Muscle of arm (tissue), 14 donors: ENCODE results near the gene KCNE2. TPM values are rescaled to one million over a fixed set of nuclear protein-coding genes. Genes with fewer than 3 reads are reported as not detected.

Source experiments
- DNase-seq: peaks from one replicate; pipeline ENCODE4 v3.0.0-alpha.2; 2013
- long read RNA-seq, 11 donors: transcript quantifications; one replicate each; lab custom pipeline, GENCODE V29; 2026
- polyA plus RNA-seq, 12 donors: library from polyadenylated mRNA; unstranded; fragments of 120-200 nt; gene quantifications; one replicate each; pipeline ENCODE4 v1.2.1, GENCODE V29; 2013; ENCODE audit not compliant: insufficient read length in 12 of 12

KCNE2 gene
- under 1 TPM in 9 of 12 donors, not detected in 3; 0.25 to 0.85 (median 0.50) TPM for polyA plus RNA-seq
- long read RNA-seq, donor 1 = 0 reads
- long read RNA-seq, donor 2 = 0 reads
- long read RNA-seq, donor 3 = 0 reads
- long read RNA-seq, donor 4 = 0 reads
- long read RNA-seq, donor 5 = 0 reads
- long read RNA-seq, donor 6 = 0 reads
- long read RNA-seq, donor 7 = 0 reads
- long read RNA-seq, donor 8 = 0 reads
- long read RNA-seq, donor 9 = 0 reads
- long read RNA-seq, donor 10, partial matches to known transcripts = 0 of 1 reads
- long read RNA-seq, donor 10, other reads (novel, unspliced or antisense) = 0 of 1 reads
- long read RNA-seq, donor 11 = 0 reads

GRCh38 chr21:34363733-34364132 is at the start of gene KCNE2:
Gene KCNE2 (plus strand): TSS chr21:34364006. CDS start chr21:34370479, 6,473 bp downstream.
- no peak for DNase-seq

- DNase-seq = no peak
Observed at GRCh38 chr21:34319585-34319984, 44.2 kb upstream of the KCNE2 start.

- no peak for DNase-seq
Observed at GRCh38 chr21:34320011-34320410, 43.8 kb upstream of the KCNE2 start.

- DNase-seq = no peak
Observed at GRCh38 chr21:34330055-34330454, 33.8 kb upstream of the KCNE2 start.

GRCh38 chr21:34331726-34332125 is 32.1 kb upstream of the KCNE2 start:
- DNase-seq = no peak

GRCh38 chr21:34332347-34332746 is 31.5 kb upstream of the KCNE2 start:
- DNase-seq = no peak

- no peak for DNase-seq
Observed at GRCh38 chr21:34333121-34333739, 30.6 kb upstream of the KCNE2 start.

- no peak for DNase-seq
Observed at GRCh38 chr21:34335316-34335715, 28.5 kb upstream of the KCNE2 start.

GRCh38 chr21:34336245-34336644 is 27.6 kb upstream of the KCNE2 start:
- no peak for DNase-seq

- no peak for DNase-seq
Observed at GRCh38 chr21:34336756-34337391, 26.9 kb upstream of the KCNE2 start.

GRCh38 chr21:34337741-34338140 is 26.1 kb upstream of the KCNE2 start:
- no peak for DNase-seq

- DNase-seq = no peak
Observed at GRCh38 chr21:34338226-34338625, 25.6 kb upstream of the KCNE2 start.

- DNase-seq = no peak
Observed at GRCh38 chr21:34340061-34340460, 23.7 kb upstream of the KCNE2 start.

- no peak for DNase-seq
Observed at GRCh38 chr21:34342476-34342875, 21.3 kb upstream of the KCNE2 start.

GRCh38 chr21:34343347-34343746 is 20.5 kb upstream of the KCNE2 start:
- DNase-seq = peak; percentile 45

- peak; percentile 47 for DNase-seq
Observed at GRCh38 chr21:34343838-34344381, 19.9 kb upstream of the KCNE2 start.

- no peak for DNase-seq
Observed at GRCh38 chr21:34344584-34344983, 19.2 kb upstream of the KCNE2 start.

GRCh38 chr21:34345091-34345871 is 18.5 kb upstream of the KCNE2 start:
- DNase-seq = no peak

GRCh38 chr21:34345892-34346291 is 17.9 kb upstream of the KCNE2 start:
- no peak for DNase-seq

GRCh38 chr21:34348890-34349519 is 14.8 kb upstream of the KCNE2 start:
- DNase-seq = no peak

- peak; percentile 61 for DNase-seq
Observed at GRCh38 chr21:34351786-34352241, 12.0 kb upstream of the KCNE2 start.
